IMR-90 (cell line): ENCODE measurements around the gene RNU6-8. TPM values are rescaled to one million over a fixed set of nuclear protein-coding genes. Genes with fewer than 3 reads are reported as not detected.

Experiments used
- ATAC-seq: fragments of 200-7000 bp; cut with Tn5 transposase; 2 replicates; pipeline ENCODE4 v1.9.1; 2020; ENCODE audit warnings: low read depth, mild to moderate bottlenecking, moderate library complexity
- BruUV-seq: library from RNA; stranded (reverse); fragments of 400-500 nt; replicated peaks from 2 replicates; lab custom pipeline; 2021; lab: Mats Ljungman, UMichigan
- CTCF ChIA-PET: fragments of 300-600 bp; formaldehyde crosslinking; extraction: SDS; loops from one replicate; lab custom pipeline; 2021; ENCODE audit warnings: antibody characterized with exemption; lab: Yijun Ruan, JAX
- POLR2A ChIA-PET: fragments of 300-600 bp; sonication (Branson Sonifier 250); formaldehyde crosslinking; loops from one replicate; lab custom pipeline; 2022; ENCODE audit warnings: antibody characterized with exemption; ENCODE audit not compliant: unreplicated experiment; lab: Charles Lee
- DNase-seq: peaks from one replicate; pipeline ENCODE4 v3.0.0; 2013
- H2AFZ ChIP-seq: replicated peaks from 2 replicates; pipeline ENCODE3; 2013; ENCODE audit warnings: low read length, mild to moderate bottlenecking; ENCODE audit not compliant: poor library complexity
- H2AK5ac ChIP-seq: 2 replicates; pipeline ENCODE4 v1.6.1; 2013; ENCODE audit warnings: low read depth, low read length, inconsistent platforms
- H2AK9ac ChIP-seq: replicated peaks from 2 replicates; pipeline ENCODE3; 2013; ENCODE audit warnings: mild to moderate bottlenecking, low read depth, low read length, moderate library complexity; ENCODE audit not compliant: poor library complexity
- H2BK120ac ChIP-seq: 2 replicates; pipeline ENCODE4 v1.6.1; 2013; ENCODE audit warnings: low read depth, low read length, inconsistent platforms
- H2BK15ac ChIP-seq: 3 replicates; pipeline ENCODE4 v1.6.1; 2013; ENCODE audit warnings: low read depth, low read length, inconsistent platforms
- H2BK20ac ChIP-seq: 2 replicates; pipeline ENCODE4 v1.6.1; 2013; ENCODE audit warnings: low read depth, mild to moderate bottlenecking, inconsistent platforms, low read length, moderate library complexity
- H2BK5ac ChIP-seq: 2 replicates; pipeline ENCODE4 v1.6.1; 2013; ENCODE audit warnings: mild to moderate bottlenecking, low read depth, low read length, inconsistent platforms; ENCODE audit not compliant: poor library complexity, severe bottlenecking
- H3K14ac ChIP-seq: replicated peaks from 2 replicates; pipeline ENCODE4 v1.6.1; 2013; ENCODE audit warnings: low read depth, low read length, inconsistent platforms
- H3K18ac ChIP-seq: 2 replicates; pipeline ENCODE4 v1.6.1; 2013; ENCODE audit warnings: low read depth, low read length, control low read depth
- H3K23ac ChIP-seq: 2 replicates; pipeline ENCODE4 v1.6.1; 2013; ENCODE audit warnings: low read depth, low read length, inconsistent platforms
- H3K27ac ChIP-seq: 2 replicates; pipeline ENCODE4 v1.5.1; 2013; ENCODE audit warnings: mild to moderate bottlenecking, control low read depth, low read length; ENCODE audit not compliant: insufficient read depth
- H3K27me3 ChIP-seq: 2 replicates; pipeline ENCODE4 v1.6.1; 2013; ENCODE audit warnings: low read length; ENCODE audit not compliant: control insufficient read depth, insufficient read depth
- H3K36me3 ChIP-seq: 2 replicates; pipeline ENCODE4 v1.6.1; 2013; ENCODE audit warnings: low read length, mixed read lengths; ENCODE audit not compliant: control insufficient read depth, insufficient read depth
- H3K4ac ChIP-seq: 2 replicates; pipeline ENCODE4 v1.6.1; 2013; ENCODE audit warnings: low read depth, low read length, inconsistent platforms
- H3K4me1 ChIP-seq: 2 replicates; pipeline ENCODE4 v1.6.1; 2013; ENCODE audit warnings: low read length, mixed read lengths; ENCODE audit not compliant: control insufficient read depth, insufficient read depth
- H3K4me2 ChIP-seq: 2 replicates; pipeline ENCODE4 v1.6.1; 2013; ENCODE audit warnings: low read depth, mild to moderate bottlenecking, control low read depth, low read length, moderate library complexity
- H3K4me3 ChIP-seq: 2 replicates; pipeline ENCODE4 v1.5.1; 2013; ENCODE audit warnings: low read depth, mild to moderate bottlenecking, control low read depth, low read length, moderate library complexity; ENCODE audit not compliant: insufficient read depth
- H3K56ac ChIP-seq: 2 replicates; pipeline ENCODE4 v1.6.1; 2013; ENCODE audit warnings: low read length, inconsistent platforms; ENCODE audit not compliant: insufficient read depth; ENCODE audit errors: extremely low read depth
- H3K79me1 ChIP-seq, 2 experiments: 2 replicates each; pipeline ENCODE4 v1.6.1; 2013; ENCODE audit warnings: low read length in 2 of 2, inconsistent platforms in 1 of 2, low read depth in 1 of 2
- H3K9ac ChIP-seq: 2 replicates; pipeline ENCODE4 v1.6.1; 2013; ENCODE audit warnings: low read depth, low read length, control low read depth
- H3K9me1 ChIP-seq: 2 replicates; pipeline ENCODE4 v1.6.1; 2013; ENCODE audit warnings: low read length, inconsistent platforms; ENCODE audit not compliant: insufficient read depth
- H3K9me3 ChIP-seq: 2 replicates; pipeline ENCODE4 v1.6.1; 2013; ENCODE audit warnings: low read length; ENCODE audit not compliant: control insufficient read depth, insufficient read depth
- H4K20me1 ChIP-seq: 2 replicates; pipeline ENCODE4 v1.6.1; 2013; ENCODE audit warnings: low read length, inconsistent platforms; ENCODE audit not compliant: insufficient read depth
- H4K5ac ChIP-seq: 2 replicates; pipeline ENCODE4 v1.6.1; 2013; ENCODE audit warnings: mild to moderate bottlenecking, low read depth, low read length, control low read depth
- H4K8ac ChIP-seq, 2 experiments: 2 replicates each; pipeline ENCODE4 v1.6.1; 2013; ENCODE audit warnings: low read depth in 2 of 2, low read length in 2 of 2, control low read depth in 1 of 2, inconsistent platforms in 1 of 2
- H4K91ac ChIP-seq: 2 replicates; pipeline ENCODE4 v1.6.1; 2013; ENCODE audit warnings: low read depth, low read length, inconsistent platforms; ENCODE audit not compliant: insufficient read depth
- CEBPB ChIP-seq: IDR thresholded peaks from 2 replicates; pipeline ENCODE4 v1.6.1; 2012; ENCODE audit warnings: low read depth, low read length, improper control_type of control experiment
- CHD1 ChIP-seq: IDR thresholded peaks from 2 replicates; pipeline ENCODE4 v1.6.1; 2012; ENCODE audit warnings: low read depth, low read length, improper control_type of control experiment
- MAFK ChIP-seq: IDR thresholded peaks from 2 replicates; pipeline ENCODE4 v1.6.1; 2012; ENCODE audit warnings: low read depth, low read length, improper control_type of control experiment
- MAZ ChIP-seq: IDR thresholded peaks from 2 replicates; pipeline ENCODE4 v1.6.1; 2012; ENCODE audit warnings: low read depth, mild to moderate bottlenecking, low read length, improper control_type of control experiment, moderate library complexity, borderline replicate concordance
- MXI1 ChIP-seq: IDR thresholded peaks from 2 replicates; pipeline ENCODE4 v1.6.1; 2012; ENCODE audit warnings: low read depth, mild to moderate bottlenecking, low read length, moderate library complexity, borderline replicate concordance
- NFE2L2 ChIP-seq: fragments of 150-350 bp; IDR thresholded peaks from 2 replicates; pipeline ENCODE4 v1.6.1; 2016; ENCODE audit warnings: low read depth, mild to moderate bottlenecking, low read length
- RAD21 ChIP-seq: IDR thresholded peaks from 2 replicates; pipeline ENCODE4 v1.6.1; 2012; ENCODE audit warnings: low read length, improper control_type of control experiment
- SMC3 ChIP-seq: fragments of 150-350 bp; IDR thresholded peaks from 2 replicates; pipeline ENCODE4 v1.6.1; 2016; ENCODE audit warnings: low read depth, mild to moderate bottlenecking, antibody characterized with exemption, low read length, moderate library complexity
- WGBS, 2 experiments: methylation state at CpG; one replicate each; pipeline versions ENCODE4 v1.1.5 to v1.1.7; 2013; ENCODE audit warnings: missing lambda C conversion rate in 2 of 2; ENCODE audit not compliant: insufficient read length in 1 of 2; ENCODE audit errors: extremely low coverage in 2 of 2; 5-methylcytosine and 5-hydroxymethylcytosine counted together
- dilution Hi-C: fragments of 300-500 bp; cut with HindIII; formaldehyde crosslinking; loops from one replicate; pipeline ENCODE4 v1.14.3; 2018; ENCODE audit warnings: low sequenced_read_pairs; ENCODE audit not compliant: unreplicated experiment
- in situ Hi-C: fragments of 300-500 bp; cut with MboI; formaldehyde crosslinking; loops from 3 replicates; pipeline ENCODE4 v1.14.3; 2019; ENCODE audit warnings: low sequenced_read_pairs, inconsistent platforms, mixed read lengths
- intact Hi-C: fragments of 100-400 bp; cut with micrococcal nuclease; formaldehyde crosslinking; loops from 2 replicates; pipeline ENCODE4 v1.10.0; 2022
- polyA plus RNA-seq, 3 experiments: library from polyadenylated mRNA; depleted of rRNA; stranded (reverse); fragments of >200 nt; gene quantifications; 2 replicates each; pipeline ENCODE4 v1.2.3, GENCODE V29; 2012; ENCODE audit warnings: low replicate concordance in 1 of 3
- total RNA-seq: library from RNA; depleted of rRNA; stranded (reverse); fragments of >200 nt; gene quantifications from 2 replicates; pipeline ENCODE4 v1.2.3, GENCODE V29; 2012
- TF ChIP-seq, protein P1 (sequence below): fragments of 150-350 bp; IDR thresholded peaks from 2 replicates; pipeline ENCODE4 v1.6.1; 2017; ENCODE audit warnings: mild to moderate bottlenecking, antibody characterized with exemption, low read length, low read depth
- TF ChIP-seq, protein P2 (sequence below): conservative IDR thresholded peaks from 2 replicates; pipeline ENCODE4 v1.5.1; 2012; ENCODE audit warnings: mild to moderate bottlenecking, low read depth, low read length, improper control_type of control experiment

RNU6-8 gene
- total and polyA plus RNA-seq, 2 of the 4 experiments (the other 2 are of a cell fraction): not detected

- H3K9me1 ChIP-seq: peaks cover 8% of the 10 kb centered on the region; the same call in 1 of the 2 replicates
- no peak overlapping the region for H3K4me3 ChIP-seq
- in situ Hi-C loops (loop anchor here (25.0 kb wide), 1 partner anchor 296 kb away; no protein-coding TSS in a partner anchor), intact Hi-C loops (no loop called here), dilution Hi-C loops (no loop called here)
- no peak overlapping the region for H2BK15ac ChIP-seq
- no peaks in the 10 kb centered on the region for H3K9me3 ChIP-seq
- no peaks in the 10 kb centered on the region for H3K27me3 ChIP-seq
- H3K23ac ChIP-seq: no peak overlapping the region
- CTCF ChIA-PET: interaction anchor here (1.1 kb wide), 1 partner anchor 21 kb away, joined by 3 read pairs; no protein-coding TSS in a partner anchor
- no peak overlapping the region for H2BK5ac ChIP-seq
- TF ChIP-seq, protein P1, sequence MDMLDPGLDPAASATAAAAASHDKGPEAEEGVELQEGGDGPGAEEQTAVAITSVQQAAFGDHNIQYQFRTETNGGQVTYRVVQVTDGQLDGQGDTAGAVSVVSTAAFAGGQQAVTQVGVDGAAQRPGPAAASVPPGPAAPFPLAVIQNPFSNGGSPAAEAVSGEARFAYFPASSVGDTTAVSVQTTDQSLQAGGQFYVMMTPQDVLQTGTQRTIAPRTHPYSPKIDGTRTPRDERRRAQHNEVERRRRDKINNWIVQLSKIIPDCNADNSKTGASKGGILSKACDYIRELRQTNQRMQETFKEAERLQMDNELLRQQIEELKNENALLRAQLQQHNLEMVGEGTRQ: no peak
- TF ChIP-seq, protein P2, sequence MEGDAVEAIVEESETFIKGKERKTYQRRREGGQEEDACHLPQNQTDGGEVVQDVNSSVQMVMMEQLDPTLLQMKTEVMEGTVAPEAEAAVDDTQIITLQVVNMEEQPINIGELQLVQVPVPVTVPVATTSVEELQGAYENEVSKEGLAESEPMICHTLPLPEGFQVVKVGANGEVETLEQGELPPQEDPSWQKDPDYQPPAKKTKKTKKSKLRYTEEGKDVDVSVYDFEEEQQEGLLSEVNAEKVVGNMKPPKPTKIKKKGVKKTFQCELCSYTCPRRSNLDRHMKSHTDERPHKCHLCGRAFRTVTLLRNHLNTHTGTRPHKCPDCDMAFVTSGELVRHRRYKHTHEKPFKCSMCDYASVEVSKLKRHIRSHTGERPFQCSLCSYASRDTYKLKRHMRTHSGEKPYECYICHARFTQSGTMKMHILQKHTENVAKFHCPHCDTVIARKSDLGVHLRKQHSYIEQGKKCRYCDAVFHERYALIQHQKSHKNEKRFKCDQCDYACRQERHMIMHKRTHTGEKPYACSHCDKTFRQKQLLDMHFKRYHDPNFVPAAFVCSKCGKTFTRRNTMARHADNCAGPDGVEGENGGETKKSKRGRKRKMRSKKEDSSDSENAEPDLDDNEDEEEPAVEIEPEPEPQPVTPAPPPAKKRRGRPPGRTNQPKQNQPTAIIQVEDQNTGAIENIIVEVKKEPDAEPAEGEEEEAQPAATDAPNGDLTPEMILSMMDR: no peak
- TF ChIP-seq CHD1 (no peak), MAFK (no peak), NFE2L2 (no peak), MXI1 (no peak), MAZ (no peak), RAD21 (no peak), CEBPB (no peak), SMC3 (no peak)
- H3K9ac ChIP-seq: no peak overlapping the region
- no peak overlapping the region for H3K56ac ChIP-seq
- no peaks in the 10 kb centered on the region for H3K79me1 ChIP-seq
- no peak overlapping the region for H2AFZ ChIP-seq
- no TSS peak for BruUV-seq
- no peak overlapping the region for H3K27ac ChIP-seq
- H4K91ac ChIP-seq: no peak overlapping the region
- ATAC-seq: no peak
- H4K5ac ChIP-seq: no peak overlapping the region
- H3K4me1 ChIP-seq: peaks cover 8% of the 10 kb centered on the region
- no peak overlapping the region for H4K8ac ChIP-seq
- WGBS, 2 experiments: no CpG with 5 or more reads among the region's 1 CpG
- H2AK5ac ChIP-seq: no peak overlapping the region
- H3K14ac ChIP-seq: no peak overlapping the region
- no peak for DNase-seq
- no peak overlapping the region for H2AK9ac ChIP-seq
- H3K4ac ChIP-seq: no peak overlapping the region
- H3K18ac ChIP-seq: no peak overlapping the region
- no peaks in the 10 kb centered on the region for H3K36me3 ChIP-seq
- H4K20me1 ChIP-seq: no peaks in the 10 kb centered on the region
- H2BK120ac ChIP-seq: no peak overlapping the region
- POLR2A ChIA-PET: no interaction called here
- no peak overlapping the region for H2BK20ac ChIP-seq
- H3K4me2 ChIP-seq: no peak overlapping the region
Measured at GRCh38 chr14:32233260-32233659, 30.2 kb upstream of the RNU6-8 start.
